Left ventricle myocardium inferior (tissue), 1 donor: Measurements from ENCODE around the gene RILP. TPM values are rescaled to one million over a fixed set of nuclear protein-coding genes. Genes with fewer than 3 reads are reported as not detected.

ENCODE experiments used
- DNase-seq: peaks from one replicate; pipeline ENCODE4 v3.0.0-alpha.2; 2020
- H3K27ac ChIP-seq: fragments of 200-600 bp; replicated peaks from 2 replicates; pipeline ENCODE4 v1.8.0; 2021
- H3K27me3 ChIP-seq: fragments of 200-600 bp; 2 replicates; pipeline ENCODE4 v1.8.0; 2021; ENCODE audit warnings: low read depth
- H3K36me3 ChIP-seq: fragments of 200-600 bp; 2 replicates; pipeline ENCODE4 v1.8.0; 2021
- H3K4me1 ChIP-seq: fragments of 200-600 bp; 2 replicates; pipeline ENCODE4 v1.8.0; 2021
- H3K4me3 ChIP-seq: fragments of 200-600 bp; 2 replicates; pipeline ENCODE4 v1.8.0; 2021; ENCODE audit warnings: mild to moderate bottlenecking, moderate library complexity
- H3K9me3 ChIP-seq: fragments of 200-600 bp; replicated peaks from 2 replicates; pipeline ENCODE4 v1.8.0; 2021
- CTCF ChIP-seq: fragments of 200-600 bp; IDR thresholded peaks from 2 replicates; pipeline ENCODE4 v1.8.0; 2021; ENCODE audit warnings: antibody characterized with exemption, mild to moderate bottlenecking, borderline replicate concordance
- intact Hi-C: fragments of 100-400 bp; cut with micrococcal nuclease; formaldehyde crosslinking; loops from one replicate; pipeline ENCODE4 v1.11.0; 2022
- total RNA-seq: library from RNA; stranded (reverse); fragmentation: NEBNext Ultra II Directional; extraction: Animal tissue kit (Norgen Biotek cat#: 25700); gene quantifications from one replicate; pipeline ENCODE4 v1.2.1, GENCODE V29; 2021
- donor health status: DM: no; HTN: yes; CAD: no; lungs with severe emphysema.

Gene RILP
- total RNA-seq, 1 donor from 2014 or later: 81.7 TPM

DNA sequence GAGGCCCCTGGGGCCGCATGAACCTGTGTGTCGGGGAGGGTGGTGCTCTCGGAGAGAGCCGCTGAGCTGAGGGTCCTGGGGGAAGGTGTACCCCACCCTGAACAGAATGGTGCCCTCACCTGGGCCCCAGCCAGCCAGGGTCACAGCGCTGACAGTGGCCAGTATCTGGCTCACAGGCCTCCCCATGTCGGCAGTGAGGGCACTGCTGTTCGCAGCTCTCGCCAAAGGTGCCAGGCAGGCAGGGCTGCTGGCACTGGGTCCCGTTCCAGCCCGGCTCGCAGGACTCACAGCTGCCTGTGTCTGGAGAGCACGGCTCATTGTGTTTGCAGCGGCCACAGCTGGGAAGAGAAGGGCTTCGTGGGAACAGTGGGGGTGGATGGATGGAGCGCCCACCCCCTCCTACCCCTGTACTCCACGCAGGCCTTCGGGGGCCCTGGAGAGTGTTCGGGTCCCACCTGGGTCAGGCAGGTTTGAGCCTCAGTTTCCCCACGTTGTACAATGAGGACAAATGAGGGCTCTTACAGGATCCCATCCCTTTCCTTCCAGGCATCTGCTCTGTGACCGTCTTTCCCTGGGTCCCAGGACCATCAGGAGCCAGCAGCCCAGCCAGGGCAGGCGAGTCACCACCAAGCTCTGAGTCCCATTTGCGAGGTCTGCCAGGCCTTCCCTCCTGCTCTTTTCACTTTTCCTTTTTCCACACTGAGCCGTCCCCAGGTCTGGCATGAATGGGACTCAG, 9.2 kb downstream of the RILP start:
- intact Hi-C loops: no loop called here
- Histone ChIP-seq H3K4me3 (no peak overlapping the region), H3K4me1 (peaks cover 44% of the 10 kb centered on the region), H3K9me3 (no peaks in the 10 kb centered on the region), H3K36me3 (peaks cover 36% of the 10 kb centered on the region), H3K27ac (peak overlapping the region; percentile 38), H3K27me3 (no peaks in the 10 kb centered on the region)
- TF ChIP-seq CTCF: no peak
- DNase-seq: no peak

DNA sequence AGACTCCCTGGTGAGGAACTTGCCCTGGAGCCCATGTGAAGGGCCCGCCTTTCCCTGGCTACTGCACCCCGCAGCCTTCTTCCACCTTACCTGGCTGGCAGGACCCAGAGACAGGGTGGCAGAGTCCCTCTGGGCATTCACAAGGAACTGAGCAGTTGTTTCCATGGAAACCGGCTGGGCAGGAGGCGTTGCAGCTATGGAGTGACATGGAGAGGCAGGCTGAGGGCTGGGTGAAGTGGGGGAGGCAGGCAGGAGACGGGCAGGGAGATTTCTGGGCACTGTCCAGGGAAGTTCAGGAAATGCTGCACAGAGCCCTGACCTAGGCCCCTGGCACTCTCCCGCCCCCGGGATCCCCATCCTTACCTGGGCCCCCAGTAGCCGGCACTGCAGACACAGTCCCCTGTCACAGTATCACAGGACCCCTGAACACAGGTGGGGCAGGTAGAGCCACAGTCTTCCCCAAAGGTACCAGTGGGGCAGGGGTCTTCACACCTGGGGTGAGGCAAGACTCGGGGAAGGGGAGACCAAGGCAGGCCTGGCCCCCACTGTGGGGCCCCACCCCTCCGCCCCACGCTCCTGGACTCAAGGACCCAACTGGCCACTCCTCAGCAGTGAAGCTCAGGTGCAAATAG, 10.0 kb downstream of the RILP start:
- DNase-seq: no peak
- intact Hi-C loops: no loop called here
- Histone ChIP-seq H3K4me3 (no peak overlapping the region), H3K27ac (peak overlapping the region; percentile 38), H3K4me1 (peaks cover 35% of the 10 kb centered on the region), H3K9me3 (no peaks in the 10 kb centered on the region), H3K36me3 (peaks cover 44% of the 10 kb centered on the region), H3K27me3 (no peaks in the 10 kb centered on the region)
- no peak for TF ChIP-seq CTCF

DNA sequence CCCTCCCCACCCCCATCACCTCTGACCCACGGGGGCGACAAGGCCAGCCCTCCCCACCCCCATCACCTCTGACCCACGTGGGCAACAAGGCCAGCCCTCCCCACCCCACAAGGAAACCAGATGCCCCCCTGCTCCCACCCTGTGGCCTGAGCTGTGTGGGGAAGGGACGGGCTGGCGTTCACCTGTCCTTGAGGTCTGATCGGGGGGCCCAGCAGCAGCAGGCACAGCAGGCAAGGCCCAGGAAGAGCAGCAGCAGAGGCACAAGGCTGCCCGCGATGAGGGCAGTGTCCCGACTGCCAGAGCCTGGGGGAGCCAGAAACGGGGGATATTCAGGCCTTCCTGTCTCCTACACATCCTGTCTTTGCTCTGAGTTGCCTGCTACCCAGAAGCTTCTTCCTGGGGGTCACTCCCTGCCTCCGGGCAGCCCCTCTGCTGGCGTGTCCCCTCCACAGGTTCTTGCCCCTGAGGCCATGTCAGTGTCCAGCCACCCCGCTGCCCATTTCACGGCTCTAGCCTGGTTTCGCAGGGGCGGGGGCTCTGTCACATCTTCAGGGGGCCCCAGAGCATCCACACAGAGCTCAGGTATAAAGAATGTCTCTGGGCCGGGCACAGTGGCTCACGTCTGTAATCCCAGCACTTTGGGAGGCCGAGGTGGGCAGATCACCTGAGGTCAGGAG, 10.9 kb downstream of the RILP start:
- H3K9me3 ChIP-seq: no peaks in the 10 kb centered on the region
- H3K4me1 ChIP-seq: peaks cover 26% of the 10 kb centered on the region
- H3K4me3 ChIP-seq: no peak overlapping the region
- TF ChIP-seq CTCF: no peak
- H3K27me3 ChIP-seq: no peaks in the 10 kb centered on the region
- intact Hi-C loops: no loop called here
- DNase-seq: no peak
- peaks cover 48% of the 10 kb centered on the region for H3K36me3 ChIP-seq
- no peak overlapping the region for H3K27ac ChIP-seq

- Histone ChIP-seq H3K4me3 (no peak overlapping the region), H3K36me3 (peaks cover 48% of the 10 kb centered on the region), H3K4me1 (peaks cover 21% of the 10 kb centered on the region), H3K9me3 (no peaks in the 10 kb centered on the region), H3K27me3 (no peaks in the 10 kb centered on the region), H3K27ac (no peak overlapping the region)
- intact Hi-C loops: no loop called here
- DNase-seq: no peak
- TF ChIP-seq CTCF: no peak
These were observed 11.5 kb downstream of the RILP start for GRCh38 chr17:1638171-1638590.

- TF ChIP-seq CTCF: no peak
- Histone ChIP-seq H3K4me1 (peaks cover 21% of the 10 kb centered on the region), H3K36me3 (peaks cover 48% of the 10 kb centered on the region), H3K27me3 (no peaks in the 10 kb centered on the region), H3K9me3 (no peaks in the 10 kb centered on the region), H3K27ac (no peak overlapping the region), H3K4me3 (no peak overlapping the region)
- DNase-seq: no peak
- intact Hi-C loops: no loop called here
These were observed 12.9 kb downstream of the RILP start for GRCh38 chr17:1636732-1637285.
